K562 (cell line): Measurements from ENCODE around the gene TTC21A. TPM values are rescaled to one million over a fixed set of nuclear protein-coding genes. Genes with fewer than 3 reads are reported as not detected.
A peak's percentile ranks its signal among the peaks of the same experiment; 100 is the strongest.

Experiments
- CBX3 ChIP-seq, 2 experiments: IDR thresholded peaks; 1 replicate in 1 of 2; 2 replicates in 1 of 2; pipeline ENCODE4 v1.6.1; 2012; ENCODE audit warnings: inconsistent platforms in 2 of 2, low read length in 2 of 2, borderline replicate concordance in 1 of 2, control low read depth in 1 of 2
- CEBPG ChIP-seq, 3 experiments: fragments of 200-800 bp in 1 of 3; sonication (Bioruptor generic) in 1 of 3; sonication (generic) in 1 of 3; formaldehyde crosslinking in 1 of 3; IDR thresholded peaks in 2 of 3; conservative IDR thresholded peaks in 1 of 3; 2 replicates each; pipeline versions ENCODE4 v1.6.1 to v1.8.0; 2016 to 2022; ENCODE audit warnings: missing compliant biosample characterization in 2 of 3, missing genetic modification characterization in 2 of 3, mild to moderate bottlenecking in 1 of 3, missing genetic modification reagents in 1 of 3
- CHD4 ChIP-seq: fragments of 200-600 bp; sonication (generic); IDR thresholded peaks from 3 replicates; pipeline ENCODE4 v1.6.1; 2012; ENCODE audit warnings: low read depth, mild to moderate bottlenecking, mixed read lengths, low read length, inconsistent platforms; ENCODE audit not compliant: insufficient read depth, insufficient replicate concordance, poor library complexity, severe bottlenecking
- CXXC5 ChIP-seq: fragments of 250-450 bp; sonication (Bioruptor Pico); IDR thresholded peaks from 2 replicates; pipeline ENCODE4 v1.8.0; 2022; ENCODE audit warnings: inconsistent platforms, mild to moderate bottlenecking, moderate library complexity
- EP300 ChIP-seq: IDR thresholded peaks from 2 replicates; pipeline ENCODE4 v1.6.1; 2012; ENCODE audit warnings: low read length, improper control_type of control experiment
- GATAD2B ChIP-seq: fragments of 450-650 bp; IDR thresholded peaks from 2 replicates; pipeline ENCODE4 v1.6.1; 2017; ENCODE audit warnings: mild to moderate bottlenecking, borderline replicate concordance
- HNRNPLL ChIP-seq: fragments of 200-400 bp; formaldehyde crosslinking; IDR thresholded peaks from 2 replicates; pipeline ENCODE4 v1.6.1; 2017; ENCODE audit warnings: low read length, low read depth, mild to moderate bottlenecking; ENCODE audit not compliant: poor library complexity, severe bottlenecking
- LEF1 ChIP-seq: fragments of 450-650 bp; IDR thresholded peaks from 2 replicates; pipeline ENCODE4 v1.6.1; 2016; ENCODE audit warnings: mild to moderate bottlenecking
- MAX ChIP-seq: sonication (generic); formaldehyde crosslinking; IDR thresholded peaks from 2 replicates; pipeline ENCODE4 v1.9.0; 2022; ENCODE audit warnings: mild to moderate bottlenecking, missing genetic modification reagents
- MBD2 ChIP-seq: sonication (generic); IDR thresholded peaks from 2 replicates; pipeline ENCODE4 v1.6.1; 2016; ENCODE audit warnings: low read depth, borderline replicate concordance
- MYC ChIP-seq, 2 experiments: fragments of 250-450 bp in 1 of 2; sonication (Bioruptor Pico) in 1 of 2; IDR thresholded peaks; 2 replicates each; pipeline versions ENCODE4 v1.5.1 to v1.6.1; 2012 to 2021; ENCODE audit warnings: low read depth in 2 of 2, borderline replicate concordance in 1 of 2, improper control_type of control experiment in 1 of 2, low read length in 1 of 2, mild to moderate bottlenecking in 1 of 2, moderate library complexity in 1 of 2
- PML ChIP-seq: IDR thresholded peaks from 2 replicates; pipeline ENCODE4 v1.6.1; 2012; ENCODE audit warnings: low read length, inconsistent platforms
- POLR2G ChIP-seq: fragments of 200-400 bp; formaldehyde crosslinking; IDR thresholded peaks from 2 replicates; pipeline ENCODE4 v1.6.1; 2017; ENCODE audit warnings: low read depth, mild to moderate bottlenecking, antibody characterized with exemption, low read length, moderate library complexity
- PPARD ChIP-seq: fragments of 250-450 bp; sonication (Bioruptor Pico); IDR thresholded peaks from 2 replicates; pipeline ENCODE4 v1.8.0; 2022; ENCODE audit warnings: inconsistent platforms, mild to moderate bottlenecking, moderate library complexity
- PTRF ChIP-seq: fragments of 450-650 bp; IDR thresholded peaks from 2 replicates; pipeline ENCODE4 v1.6.1; 2016; ENCODE audit warnings: mild to moderate bottlenecking, missing genetic modification characterization, missing compliant biosample characterization
- RBM34 ChIP-seq: fragments of 200-400 bp; formaldehyde crosslinking; IDR thresholded peaks from 2 replicates; pipeline ENCODE4 v1.6.1; 2018; ENCODE audit warnings: low read length, borderline replicate concordance; ENCODE audit not compliant: insufficient read depth
- TEAD2 ChIP-seq: fragments of 450-650 bp; IDR thresholded peaks from 2 replicates; pipeline ENCODE4 v1.6.1; 2016; ENCODE audit warnings: missing genetic modification characterization, control low read depth, missing compliant biosample characterization
- THAP7 ChIP-seq: fragments of 250-450 bp; sonication (Bioruptor Pico); IDR thresholded peaks from 2 replicates; pipeline ENCODE4 v1.5.0; 2021
- VEZF1 ChIP-seq: fragments of 200-800 bp; sonication (Bioruptor generic); IDR thresholded peaks from 2 replicates; pipeline ENCODE4 v1.6.1; 2017; ENCODE audit warnings: missing genetic modification characterization, missing compliant biosample characterization
- ZNF449 ChIP-seq: fragments of 250-450 bp; sonication (Bioruptor Pico); IDR thresholded peaks from 2 replicates; pipeline ENCODE4 v1.8.0; 2022; ENCODE audit warnings: moderate library complexity, mild to moderate bottlenecking, inconsistent platforms
- ZNF740 ChIP-seq, 3 experiments: fragments of 200-800 bp in 1 of 3; sonication (Bioruptor generic) in 1 of 3; sonication (generic) in 1 of 3; formaldehyde crosslinking in 1 of 3; IDR thresholded peaks; 2 replicates each; pipeline versions ENCODE4 v1.6.1 to v1.8.0; 2016 to 2022; ENCODE audit warnings: mild to moderate bottlenecking in 2 of 3, missing compliant biosample characterization in 2 of 3, missing genetic modification characterization in 2 of 3, missing genetic modification reagents in 1 of 3
- polyA plus RNA-seq, 8 experiments: library from polyadenylated mRNA; depleted of rRNA in 4 of 8; stranded (reverse) in 5 of 8; unstranded in 3 of 8; fragments of >200 nt; fragmentation: Nextera tagmentation in 2 of 8; fragmentation: Illumina TruSeq in 1 of 8; extraction: Ambion mirVana in 2 of 8; extraction: Trizol in 1 of 8; gene quantifications; 2 replicates each; pipeline versions ENCODE4 v1.2.1 to v1.2.3, GENCODE V29; 2011 to 2014; ENCODE audit warnings: inconsistent platforms in 1 of 8, missing spikeins in 1 of 8
- total RNA-seq, 7 experiments: library from RNA; depleted of rRNA in 6 of 7; stranded (reverse); fragments of >200 nt in 6 of 7; fragmentation: Illumina TruSeq in 2 of 7; extraction: Trizol in 2 of 7; gene quantifications; 2 replicates each; pipeline versions ENCODE4 v1.2.1 to v1.2.3, GENCODE V29; 2011 to 2021; ENCODE audit warnings: low replicate concordance in 1 of 7

The TTC21A gene
- total and polyA plus RNA-seq, 9 of the 15 experiments (the other 6 are each of a cell fraction or from before 2014, with no cell fraction given), result 0.22 to 1.4 (median 0.70) TPM

- TF ChIP-seq PPARD, result no peak
- no peak for TF ChIP-seq ZNF740 (CRISPR knock-in tag; IDR thresholded peaks at IDR 0.05)
- peak in 1 of 2 experiments; percentile 88; a peak in 2 of 4 replicates for TF ChIP-seq ZNF740 (tag; IDR thresholded peaks at IDR 0.05)
- no peak for TF ChIP-seq MAX (CRISPR knock-in tag)
- no peak for TF ChIP-seq CBX3 (IDR thresholded peaks at IDR 0.05; ENCODE audit: borderline replicate concordance in 1 of 2, low read length in 2 of 2)
- no peak for TF ChIP-seq ZNF449
- TF ChIP-seq LEF1, result no peak
- TF ChIP-seq EP300, result peak; percentile 71; the same call in 1 of the 2 replicates
- 0 out of 2 replicates have a peak, but pooled peaks have one; percentile 38 for TF ChIP-seq MBD2
- TF ChIP-seq RBM34, result no peak
- peak; percentile 62 for TF ChIP-seq CXXC5
- no peak for TF ChIP-seq CEBPG (CRISPR knock-in tag; IDR thresholded peaks at IDR 0.05)
- 0 out of 4 replicates have a peak, but pooled peaks of 1 of the 2 experiments have one; percentile 26 for TF ChIP-seq CEBPG (tag; conservative IDR thresholded peaks at IDR 0.05 in 1 of 2, IDR thresholded peaks at IDR 0.05 in 1 of 2)
- peak; percentile 33 for TF ChIP-seq HNRNPLL
- peak; percentile 92 for TF ChIP-seq POLR2G
- TF ChIP-seq MYC (IDR thresholded peaks at IDR 0.05; ENCODE audit: low read depth, low read length), result peak; percentile 28; the same call in 1 of the 2 replicates
- TF ChIP-seq MYC (CRISPR knock-in tag; IDR thresholded peaks at IDR 0.05; ENCODE audit: borderline replicate concordance, low read depth), result no peak
- TF ChIP-seq PML, result peak; percentile 36; the same call in 1 of the 2 replicates
- TF ChIP-seq THAP7 (CRISPR knock-in tag), result no peak
- TF ChIP-seq PTRF (tag), result no peak
- TF ChIP-seq CHD4, result no peak
- TF ChIP-seq VEZF1, result peak; percentile 99
- no peak for TF ChIP-seq TEAD2 (tag)
- TF ChIP-seq GATAD2B, result peak; percentile 56; the same call in 1 of the 2 replicates
These were observed 70.3 kb downstream of the TTC21A start (continued) for GRCh38 chr3:39177708-39178332.
